Testis (tissue), 3 donors: Measurements from ENCODE around the gene ASIC2. TPM values are rescaled to one million over a fixed set of nuclear protein-coding genes. Genes with fewer than 3 reads are reported as not detected.

Source experiments
- DNase-seq: peaks from one replicate; pipeline ENCODE4 v3.0.0-alpha.2; 2019
- H3K27ac ChIP-seq, 2 donors: fragments of 200-600 bp; sonication (generic); one replicate each; pipeline ENCODE4 v1.5.1; 2019
- H3K27me3 ChIP-seq: fragments of 200-600 bp; sonication (generic); one replicate; pipeline ENCODE4 v1.5.1; 2019
- H3K36me3 ChIP-seq: fragments of 200-600 bp; sonication (generic); one replicate; pipeline ENCODE4 v1.5.1; 2017; ENCODE audit warnings: low read depth; ENCODE audit errors: missing control alignments
- H3K4me1 ChIP-seq: fragments of 200-600 bp; sonication (generic); one replicate; pipeline ENCODE4 v1.5.1; 2019
- H3K4me3 ChIP-seq, 2 donors: fragments of 200-600 bp; sonication (generic); one replicate each; pipeline ENCODE4 v1.5.1; 2017 to 2019
- H3K9me3 ChIP-seq: fragments of 200-600 bp; sonication (generic); one replicate; pipeline ENCODE4 v1.5.1; 2017
- CTCF ChIP-seq, 3 experiments: fragments of 450-650 bp in 2 of 3; fragments of 200-600 bp in 1 of 3; sonication (generic) in 1 of 3; IDR thresholded peaks; one replicate each; pipeline ENCODE4 v1.5.1; 2016 to 2019; ENCODE audit warnings: antibody characterized with exemption in 3 of 3, mild to moderate bottlenecking in 2 of 3, moderate library complexity in 1 of 3
- POLR2A ChIP-seq: fragments of 450-650 bp; IDR thresholded peaks from one replicate; pipeline ENCODE4 v1.6.1; 2017; ENCODE audit warnings: antibody characterized with exemption, mild to moderate bottlenecking, moderate library complexity
- WGBS, 2 donors: methylation state at CpG; one replicate each; pipeline ENCODE4 v1.1.5; 2018; 5-methylcytosine and 5-hydroxymethylcytosine counted together
- intact Hi-C: fragments of 100-400 bp; cut with DNase I; formaldehyde crosslinking; loops from one replicate; pipeline ENCODE4 v1.15.1; 2023; ENCODE audit warnings: low total_unique reads
- polyA plus RNA-seq: library from polyadenylated mRNA; stranded (reverse); fragments of 350-450 nt; fragmentation: Illumina TruSeq; extraction: RNeasy Lipid Tissue Mini Kit (QIAGEN cat#74804); gene quantifications from one replicate; pipeline ENCODE4 v1.2.3, GENCODE V29; 2014; ENCODE audit warnings: low read depth, low replicate concordance; ENCODE audit not compliant: insufficient read depth
- total RNA-seq, 2 donors: library from RNA; depleted of rRNA; stranded (reverse); fragments of >200 nt; gene quantifications; one replicate each; pipeline ENCODE4 v1.2.3, GENCODE V29; 2016

ASIC2 gene
- total and polyA plus RNA-seq, 3 donors from 2014 or later: 0.73 to 1.0 (median 0.81) TPM

- no peak for DNase-seq
- 90 to 95% methylated on average over 5 of the region's 5 CpGs for WGBS, 2 donors
- intact Hi-C loops: no loop called here
- TF ChIP-seq CTCF (IDR thresholded peaks at IDR 0.05): no peak
- TF ChIP-seq POLR2A: no peak
- no peak overlapping the region for H3K27ac ChIP-seq
- no peaks in the 10 kb centered on the region for H3K9me3 ChIP-seq
- no peak overlapping the region for H3K4me3 ChIP-seq
- H3K4me1 ChIP-seq: no peaks in the 10 kb centered on the region
- no peaks in the 10 kb centered on the region for H3K36me3 ChIP-seq
- no peaks in the 10 kb centered on the region for H3K27me3 ChIP-seq
Observed at GRCh38 chr17:33267851-33268548, 25.1 kb downstream of the ASIC2 start.

- no peak overlapping the region for H3K4me3 ChIP-seq
- no peaks in the 10 kb centered on the region for H3K36me3 ChIP-seq
- DNase-seq: no peak
- no peak for TF ChIP-seq CTCF (IDR thresholded peaks at IDR 0.05)
- TF ChIP-seq POLR2A: no peak
- no peaks in the 10 kb centered on the region for H3K9me3 ChIP-seq
- no peaks in the 10 kb centered on the region for H3K4me1 ChIP-seq
- WGBS, 2 donors: 68 to 74% methylated on average over 6 of the region's 6 CpGs
- intact Hi-C loops: no loop called here
- H3K27me3 ChIP-seq: no peaks in the 10 kb centered on the region
- no peak overlapping the region for H3K27ac ChIP-seq
Observed at GRCh38 chr17:33267271-33267790, 25.8 kb downstream of the ASIC2 start.

GRCh38 chr17:33266611-33267010 lies 26.5 kb downstream of the ASIC2 start:
- Histone ChIP-seq H3K36me3 (no peaks in the 10 kb centered on the region), H3K9me3 (no peaks in the 10 kb centered on the region), H3K27ac (no peak overlapping the region), H3K4me3 (no peak overlapping the region), H3K27me3 (no peaks in the 10 kb centered on the region), H3K4me1 (no peaks in the 10 kb centered on the region)
- 73 to 78% methylated on average over 10 of the region's 10 CpGs for WGBS, 2 donors
- intact Hi-C loops: no loop called here
- DNase-seq: no peak
- TF ChIP-seq CTCF (IDR thresholded peaks at IDR 0.05): no peak
- TF ChIP-seq POLR2A: no peak

GRCh38 chr17:33266116-33266515 lies 27.0 kb downstream of the ASIC2 start:
- Histone ChIP-seq H3K36me3 (no peaks in the 10 kb centered on the region), H3K27me3 (no peaks in the 10 kb centered on the region), H3K4me1 (no peaks in the 10 kb centered on the region), H3K4me3 (no peak overlapping the region), H3K27ac (no peak overlapping the region), H3K9me3 (no peaks in the 10 kb centered on the region)
- no peak for DNase-seq
- TF ChIP-seq POLR2A (no peak), CTCF (IDR thresholded peaks at IDR 0.05) (no peak)
- WGBS, 2 donors: 53 to 60% methylated on average over 1 of the region's 1 CpG
- intact Hi-C loops: no loop called here

GRCh38 chr17:33263396-33263795 lies 29.7 kb downstream of the ASIC2 start:
- 66 to 93% methylated on average over 2 to 4 of the region's 4 CpGs for WGBS, 2 donors
- H3K4me1 ChIP-seq: no peaks in the 10 kb centered on the region
- TF ChIP-seq POLR2A: no peak
- TF ChIP-seq CTCF (IDR thresholded peaks at IDR 0.05): no peak
- H3K9me3 ChIP-seq: no peaks in the 10 kb centered on the region
- H3K36me3 ChIP-seq: no peaks in the 10 kb centered on the region
- no peak for DNase-seq
- no peak overlapping the region for H3K4me3 ChIP-seq
- intact Hi-C loops: no loop called here
- no peak overlapping the region for H3K27ac ChIP-seq
- H3K27me3 ChIP-seq: no peaks in the 10 kb centered on the region
